A549 (cell line): ENCODE results near the gene TECR.
A peak's percentile ranks its signal among the peaks of the same experiment; 100 is the strongest.

Experiments used
- CTCF ChIP-seq: fragments of >200 bp; sonication (Bioruptor Twin); formaldehyde crosslinking; IDR thresholded peaks from 3 replicates; pipeline ENCODE4 v1.5.1; 2016
- MAZ ChIP-seq: fragments of 150-350 bp; IDR thresholded peaks from 2 replicates; pipeline ENCODE4 v1.6.1; 2014; ENCODE audit warnings: antibody characterized with exemption, low read depth, low read length, borderline replicate concordance
- NR3C1 ChIP-seq: fragments of >200 bp; sonication (Bioruptor Twin); formaldehyde crosslinking; IDR thresholded peaks from 3 replicates; pipeline ENCODE4 v1.6.1; 2017
- POLR2A ChIP-seq: IDR thresholded peaks from 2 replicates; pipeline ENCODE4 v1.6.1; 2012; ENCODE audit warnings: mild to moderate bottlenecking, low read length
- ZNF302 ChIP-seq: fragments of 250-450 bp; sonication (Bioruptor Pico); IDR thresholded peaks from 2 replicates; pipeline ENCODE4 v1.9.0; 2021; ENCODE audit warnings: inconsistent platforms, mild to moderate bottlenecking, moderate library complexity

DNA sequence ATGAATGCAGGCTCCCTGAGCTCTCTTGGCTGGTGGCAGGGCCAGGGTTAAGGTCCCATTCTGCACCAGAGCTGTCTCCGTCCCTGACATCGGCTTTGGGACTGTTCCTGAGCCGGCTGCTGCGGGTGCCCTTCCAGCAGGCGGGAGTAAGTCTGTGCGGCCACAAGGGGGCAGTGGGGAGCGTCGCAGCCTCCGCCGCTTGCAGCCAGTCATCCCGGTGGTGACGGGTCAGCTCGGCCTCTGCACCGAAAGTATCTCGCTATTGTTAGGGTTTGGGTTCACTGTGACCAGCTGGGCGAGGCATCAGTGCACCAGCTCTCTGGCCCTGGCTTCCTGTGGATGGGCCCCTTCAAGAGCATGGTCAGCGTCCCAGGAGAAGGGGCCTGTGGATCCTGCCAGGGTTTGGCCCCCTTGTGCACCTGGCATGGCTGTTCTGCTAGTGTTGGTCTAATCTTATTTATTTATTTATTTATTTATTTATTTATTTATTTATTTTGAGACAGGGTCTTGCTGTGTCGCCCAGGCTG is 27.3 kb downstream of the TECR start:
- peak; percentile 69 for TF ChIP-seq CTCF
- no peak for TF ChIP-seq ZNF302
- no peak for TF ChIP-seq POLR2A
- TF ChIP-seq NR3C1, result no peak
- TF ChIP-seq MAZ, result no peak
